HG03521 (cell line): Measurements from ENCODE around the gene KCNH1.
"Not testable (repeated sequence)": the region's sequence is repeated elsewhere in the genome, so short reads cannot be mapped to it uniquely, and the experiment has no call there.

Source experiments
- ATAC-seq: cut with Tn5 transposase; IDR thresholded peaks from one replicate; pipeline ENCODE4 v1.9.1; 2021; ENCODE audit warnings: mild to moderate bottlenecking, moderate library complexity; ENCODE audit not compliant: unreplicated experiment

Gene KCNH1

GRCh38 chr1:211099393-211099792, 34.6 kb downstream of the KCNH1 start:
- no peak for ATAC-seq

DNA sequence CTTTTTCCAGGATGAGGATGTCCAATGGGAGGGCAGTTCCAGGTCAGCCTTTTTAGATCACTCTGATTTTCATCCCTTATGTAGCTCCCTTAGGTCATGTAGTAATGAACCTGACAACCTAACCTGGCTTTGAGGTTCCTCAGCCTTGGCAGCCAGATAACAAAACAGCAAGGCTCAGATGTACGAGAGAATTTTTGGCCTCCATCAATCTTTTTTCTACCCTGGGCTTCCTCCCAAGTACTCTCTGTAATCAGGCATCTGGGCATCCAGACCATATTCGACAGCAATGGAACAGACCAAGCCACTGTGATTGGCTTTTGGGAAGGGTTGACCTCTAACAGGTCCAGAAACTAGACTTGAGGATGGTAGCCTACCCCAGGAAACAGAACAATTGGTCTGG, 38.6 kb downstream of the KCNH1 start:
- ATAC-seq = no peak

DNA sequence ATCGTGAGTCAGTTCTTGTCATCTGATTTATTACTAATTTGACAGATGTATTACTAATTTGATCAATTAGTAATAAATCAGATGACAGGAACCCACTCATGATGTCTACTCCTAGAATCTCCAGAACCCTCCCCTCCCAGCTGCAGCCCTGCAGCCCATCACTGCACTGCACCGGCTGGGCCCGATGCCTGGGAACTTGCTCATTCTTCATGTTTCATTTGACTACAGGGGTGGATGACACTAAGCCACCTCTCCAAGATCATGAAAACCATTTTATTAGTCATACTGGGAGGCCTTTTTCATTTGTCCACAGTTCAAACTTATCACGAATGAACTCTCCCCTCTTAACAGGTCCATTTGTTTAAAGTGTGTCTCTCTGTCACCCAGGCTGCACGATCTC, 41.0 kb downstream of the KCNH1 start:
- no peak for ATAC-seq

DNA sequence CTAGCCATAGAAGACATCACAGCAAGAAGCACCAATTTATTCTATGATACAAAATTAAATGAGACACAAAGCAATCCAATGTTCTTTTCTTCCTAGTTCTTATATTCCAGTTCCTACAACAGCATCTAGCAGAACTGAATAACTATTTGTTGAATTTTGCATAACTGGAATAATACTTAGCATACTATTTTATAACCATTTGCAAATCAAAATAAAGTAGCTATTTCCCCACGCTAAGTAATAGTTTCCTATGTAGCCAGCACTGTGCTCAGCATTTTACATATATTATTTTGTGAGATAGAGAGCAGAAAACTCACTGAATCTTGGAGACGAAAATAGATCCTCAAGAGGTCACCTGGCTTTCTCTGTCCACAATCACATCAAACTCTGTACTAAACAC, 42.1 kb downstream of the KCNH1 start:
- ATAC-seq = no peak

GRCh38 chr1:211089536-211089935, 44.4 kb downstream of the KCNH1 start:
- ATAC-seq = no peak

- no peak for ATAC-seq
These were observed 45.8 kb downstream of the KCNH1 start for GRCh38 chr1:211088156-211088555.

- ATAC-seq = no peak
These were observed 51.1 kb downstream of the KCNH1 start for GRCh38 chr1:211082824-211083223.

GRCh38 chr1:211081447-211081846, 52.5 kb downstream of the KCNH1 start:
- ATAC-seq = not testable (repeated sequence)

- no peak for ATAC-seq
These were observed 65.0 kb downstream of the KCNH1 start for GRCh38 chr1:211068976-211069375.

DNA sequence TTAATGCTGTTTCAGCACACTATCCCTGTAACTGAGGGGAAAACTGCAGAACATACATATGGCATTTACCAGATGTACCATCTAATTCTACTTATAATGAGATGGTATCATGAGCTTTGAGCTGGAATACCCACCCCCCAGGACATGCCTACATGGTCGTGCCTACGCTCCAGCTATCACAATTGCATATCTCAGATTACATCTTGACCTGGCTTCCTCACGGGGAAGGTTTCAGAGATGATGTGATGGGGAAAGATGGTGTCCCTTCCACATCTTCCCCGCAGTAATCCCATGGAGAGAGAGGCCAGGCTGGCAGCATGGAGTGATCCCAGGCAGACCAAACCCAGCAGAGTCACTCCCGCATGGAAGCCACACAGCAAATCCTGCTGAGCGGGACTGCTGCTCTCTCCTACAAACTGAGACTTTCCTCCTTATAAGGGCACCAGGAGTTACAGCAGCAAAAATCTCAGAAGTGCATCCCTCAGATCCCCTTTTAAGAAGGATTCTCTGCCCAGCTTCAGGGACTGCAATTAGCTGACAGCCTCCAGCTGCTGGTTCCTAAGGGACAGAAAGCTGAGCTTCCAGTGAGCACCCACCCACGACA, 67.1 kb downstream of the KCNH1 start:
- ATAC-seq = no peak

DNA sequence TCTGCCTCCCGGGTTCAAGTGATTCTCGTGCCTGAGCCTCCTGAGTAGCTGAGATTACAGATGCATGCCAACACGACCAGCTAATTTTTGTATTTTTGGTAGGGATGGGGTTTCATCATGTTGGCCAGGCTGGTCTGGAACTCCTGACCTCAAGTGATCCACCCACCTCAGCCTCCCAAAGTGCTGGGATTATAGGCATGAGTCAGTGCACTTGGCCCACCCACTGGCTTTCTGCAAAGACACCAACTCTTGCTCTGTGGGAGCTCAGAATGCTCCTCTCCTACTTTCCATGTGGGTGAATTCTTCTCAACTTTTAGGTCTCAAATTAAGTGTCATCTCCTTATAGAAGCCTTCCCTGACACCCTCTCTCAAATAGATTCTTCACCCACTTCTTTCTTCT, 92.1 kb downstream of the KCNH1 start:
- not testable (repeated sequence) for ATAC-seq

DNA sequence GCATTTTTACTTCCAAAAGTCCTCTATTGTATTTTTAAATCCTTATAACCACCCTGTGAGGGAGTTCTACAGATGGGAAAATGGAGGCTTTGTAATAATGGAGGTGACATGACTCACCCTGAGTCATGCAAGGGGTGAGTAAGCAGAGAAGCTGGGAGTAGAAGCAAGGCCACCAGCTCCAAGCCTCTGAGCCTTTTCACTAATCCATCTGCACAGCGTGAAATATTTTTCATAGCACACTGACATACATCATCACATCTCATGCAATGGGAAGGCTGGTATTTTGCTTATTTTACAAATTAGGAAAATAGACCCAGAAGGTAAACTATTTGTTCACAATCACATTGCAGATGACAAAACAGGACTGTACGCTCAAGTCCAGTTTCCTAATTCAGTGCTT, 96.9 kb downstream of the KCNH1 start:
- ATAC-seq = no peak

DNA sequence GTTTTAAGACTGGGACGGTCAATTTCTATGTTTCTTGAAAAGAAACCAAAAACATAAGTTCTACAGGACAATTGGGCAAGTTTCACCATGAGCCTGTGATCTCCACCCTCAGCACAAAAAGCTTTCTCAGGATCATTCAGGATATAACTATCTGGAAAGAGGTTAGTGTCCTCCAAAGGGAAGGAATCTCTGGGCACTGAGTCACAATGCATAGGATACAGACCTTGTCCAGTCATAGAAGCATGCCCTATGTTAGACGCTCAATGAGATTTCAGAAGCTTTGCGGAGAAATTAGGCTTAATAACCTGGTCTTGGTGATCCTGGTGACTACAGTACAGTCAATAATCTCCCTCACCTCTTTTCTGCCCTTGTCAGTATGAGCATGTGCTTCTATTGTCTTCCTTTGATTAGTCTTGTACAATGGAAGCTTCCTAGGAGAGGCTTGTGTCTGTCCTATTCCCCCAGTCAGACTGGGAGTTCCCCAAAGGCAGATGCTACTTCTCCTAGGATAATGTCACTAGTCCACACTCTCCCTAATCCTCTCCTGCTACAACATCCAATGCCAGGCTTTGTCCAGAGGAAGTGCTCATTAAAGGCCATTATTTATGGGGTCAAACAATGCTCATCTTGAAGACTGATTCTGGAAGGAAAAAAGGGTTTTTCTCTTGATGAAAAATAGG, 97.4 kb downstream of the KCNH1 start:
- ATAC-seq = no peak

DNA sequence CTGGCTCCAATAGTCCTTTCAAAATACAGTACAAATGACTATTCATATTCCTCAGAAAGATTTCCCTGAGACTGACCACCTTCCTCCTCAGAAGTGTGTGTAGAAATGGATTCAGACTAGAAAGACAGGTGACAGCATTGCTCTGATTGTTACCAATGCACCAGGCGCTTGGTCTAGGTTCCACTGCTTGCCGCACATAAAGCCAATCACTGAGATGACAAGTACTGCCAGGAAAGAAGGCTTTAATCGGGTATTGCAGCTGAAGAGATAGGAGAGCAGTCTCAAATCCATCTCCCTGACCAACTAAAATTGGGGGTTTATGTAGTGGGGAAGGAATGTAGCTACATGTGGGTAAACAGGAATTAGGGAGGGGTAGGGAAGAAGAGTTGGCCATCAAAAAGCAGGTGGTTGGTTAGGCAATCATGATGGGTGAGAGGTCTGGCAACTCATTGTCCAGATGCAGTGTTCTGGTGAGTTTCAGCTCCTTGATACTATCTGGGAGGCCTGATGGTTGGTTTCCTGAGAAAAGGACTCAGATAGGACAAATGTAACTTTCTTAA, 98.0 kb downstream of the KCNH1 start:
- no peak for ATAC-seq

DNA sequence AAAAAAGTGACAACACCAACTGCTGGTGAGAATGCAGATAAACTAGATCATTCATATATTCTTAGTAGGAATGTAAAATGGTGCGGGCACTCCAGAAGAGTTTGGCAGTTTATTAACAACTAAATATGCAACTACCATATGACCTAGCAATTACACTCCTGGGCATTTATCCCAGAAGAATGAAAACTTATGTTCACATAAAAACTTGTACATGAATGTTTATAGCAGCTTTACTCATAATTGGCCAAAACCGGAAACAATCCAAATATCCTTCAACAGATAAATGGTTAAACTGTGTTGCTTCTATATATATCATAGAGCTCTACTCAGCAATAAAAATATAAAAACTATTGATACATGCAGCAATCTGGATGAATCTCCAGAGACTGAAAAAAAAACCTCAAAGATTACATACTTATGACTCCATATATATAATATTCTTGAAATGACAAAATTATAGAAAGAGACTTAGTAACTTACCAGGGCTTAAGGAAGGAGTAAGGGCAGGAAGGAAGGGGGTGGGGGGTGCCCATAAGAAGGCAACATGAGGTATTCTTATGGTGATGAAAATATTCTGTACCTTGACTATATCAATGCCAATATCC, 99.9 kb downstream of the KCNH1 start:
- ATAC-seq = no peak

- ATAC-seq = no peak
These were observed 109.0 kb downstream of the KCNH1 start for GRCh38 chr1:211024901-211025300.

DNA sequence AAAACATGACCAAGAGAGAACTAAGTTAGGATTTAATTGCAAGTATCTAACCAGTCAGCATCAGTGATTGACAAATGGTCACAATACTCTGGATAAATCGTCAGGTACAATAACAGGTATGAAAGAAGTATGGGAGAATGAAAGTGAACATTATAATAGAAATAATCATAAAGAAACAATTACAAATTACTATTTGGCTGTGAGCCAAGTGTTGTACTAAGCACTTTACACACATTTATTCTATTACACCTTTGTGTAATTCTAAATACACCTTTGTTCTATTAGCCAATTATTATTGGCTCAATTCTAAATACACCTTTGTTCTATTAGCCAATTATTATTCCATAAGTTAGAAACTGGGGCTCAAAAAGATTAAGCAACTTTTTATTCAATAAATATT, 114.7 kb downstream of the KCNH1 start:
- ATAC-seq = no peak

DNA sequence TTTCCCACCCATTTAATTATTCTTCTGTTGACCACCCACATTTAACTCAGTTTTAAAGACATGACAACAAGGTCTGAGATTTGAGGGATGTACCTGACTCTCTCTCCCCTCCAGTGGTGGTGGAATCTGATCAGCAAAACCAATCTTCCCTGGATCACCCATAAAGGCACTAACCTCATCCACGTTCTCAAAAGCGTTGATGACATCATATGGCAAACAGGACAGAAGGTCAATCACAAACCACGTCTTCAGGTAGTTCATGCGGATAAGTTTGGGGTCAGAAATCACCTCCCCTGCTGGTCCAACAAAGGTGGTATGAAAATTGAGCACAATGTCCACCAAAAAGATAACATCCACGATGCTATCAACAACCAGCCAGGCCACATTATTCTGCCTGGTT, 115.3 kb downstream of the KCNH1 start:
- no peak for ATAC-seq

GRCh38 chr1:211017075-211017718, 116.8 kb downstream of the KCNH1 start:
- no peak for ATAC-seq

DNA sequence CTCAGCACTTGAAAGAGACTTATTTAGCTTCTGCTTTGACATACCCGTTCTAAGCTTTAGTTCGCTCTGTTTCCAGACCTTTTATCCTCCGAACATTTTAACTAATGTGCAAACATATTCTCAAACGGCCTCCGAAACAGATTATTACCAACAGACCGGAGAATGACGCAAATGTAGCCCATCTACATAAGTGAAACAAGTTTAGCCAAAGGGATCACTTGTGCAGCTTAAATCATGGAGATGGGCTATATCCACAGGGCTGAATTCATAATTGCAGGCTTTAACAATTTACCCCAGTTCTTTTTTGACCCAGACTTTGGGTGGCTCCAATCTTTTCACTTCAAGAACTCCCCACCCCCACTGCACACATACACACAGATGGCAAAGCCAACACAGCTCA, 119.7 kb downstream of the KCNH1 start:
- no peak for ATAC-seq

GRCh38 chr1:211013346-211014240, 120.4 kb downstream of the KCNH1 start:
- ATAC-seq = no peak
